Psoas muscle (tissue), 8 donors: ENCODE results near the gene CYBA. TPM values are rescaled to one million over a fixed set of nuclear protein-coding genes. Genes with fewer than 3 reads are reported as not detected.
A peak's percentile ranks its signal among the peaks of the same experiment; 100 is the strongest.

ENCODE experiments used
- ATAC-seq, 4 donors: fragments of 200-7000 bp; cut with Tn5 transposase; one replicate each; pipeline ENCODE4 v1.9.1; 2020; ENCODE audit warnings: moderate library complexity in 3 of 4, mild to moderate bottlenecking in 2 of 4
- DNase-seq, 2 donors: peaks; one replicate each; pipeline ENCODE4 v3.0.0-alpha.2; 2020
- H3K27ac ChIP-seq: fragments of 200-600 bp; one replicate; pipeline ENCODE4 v1.8.0; 2022
- H3K27me3 ChIP-seq, 3 donors: fragments of 200-600 bp in 1 of 3; one replicate each; pipeline versions ENCODE4 v1.6.1 to v1.8.0; 2013 to 2022; ENCODE audit warnings: low read length in 2 of 3, mild to moderate bottlenecking in 2 of 3, moderate library complexity in 1 of 3; ENCODE audit not compliant: insufficient read depth in 3 of 3
- H3K36me3 ChIP-seq, 2 donors: fragments of 200-600 bp in 1 of 2; one replicate each; pipeline versions ENCODE4 v1.6.1 to v1.8.0; 2013 to 2022; ENCODE audit warnings: low read depth in 1 of 2, mild to moderate bottlenecking in 1 of 2, moderate library complexity in 1 of 2; ENCODE audit not compliant: insufficient read depth in 1 of 2
- H3K4me1 ChIP-seq: fragments of 200-600 bp; one replicate; pipeline ENCODE4 v1.8.0; 2022
- H3K4me3 ChIP-seq: fragments of 200-600 bp; one replicate; pipeline ENCODE4 v1.8.0; 2022; ENCODE audit warnings: mild to moderate bottlenecking
- H3K9me3 ChIP-seq: fragments of 200-600 bp; one replicate; pipeline ENCODE4 v1.8.0; 2022
- CTCF ChIP-seq: fragments of 200-600 bp; IDR thresholded peaks from one replicate; pipeline ENCODE4 v1.8.0; 2022; ENCODE audit warnings: antibody characterized with exemption
- WGBS, 3 donors: extraction: QIAGEN DNeasy Blood & Tissue Kit; methylation state at CpG; one replicate each; pipeline versions ENCODE4 v1.1.6 to v1.1.7; 2013; 5-methylcytosine and 5-hydroxymethylcytosine counted together
- intact Hi-C, 2 donors: fragments of 100-400 bp; cut with DNase I; formaldehyde crosslinking; loops; one replicate each; pipeline versions ENCODE4 v1.11.0 to v1.14.2; 2022
- polyA plus RNA-seq, 3 donors: library from polyadenylated mRNA; stranded (reverse); fragments of 200-250 nt; gene quantifications; one replicate each; pipeline ENCODE4 v1.2.3, GENCODE V29; 2013
- total RNA-seq, 4 donors: library from RNA; stranded (reverse); fragmentation: NEBNext Ultra II Directional in 2 of 4; extraction: Animal tissue kit (Norgen Biotek cat#: 25700) in 2 of 4; gene quantifications; one replicate each; pipeline versions ENCODE4 v1.2.1 to v1.2.4, GENCODE V29; 2021 to 2023
- donor health status: healthy with polysubstance abuse.
- donor health status: DM: no; HTN: no; CAD: no; lungs with moderate emphysema.
- donor health status: Bipolar disorder and iron deficiency.
- donor health status: healthy.
- donor health status: DM: yes; HTN: yes; CAD: no.
- donor health status: DM: no; HTN: no; CAD: no.
- donor health status: DM: no; HTN: no; CAD: no.
- donor health status: DM: yes; HTN: yes; CAD: no.

Gene CYBA
- total and polyA plus RNA-seq, 7 donors: 9.1 to 28.0 (median 19.4) TPM

GRCh38 chr16:88600539-88600896 lies 50.3 kb downstream of the CYBA start:
- H3K36me3 ChIP-seq: peaks cover 6 to 60% of the 10 kb centered on the region in 2 donors
- H3K27me3 ChIP-seq: no peaks in the 10 kb centered on the region
- H3K4me3 ChIP-seq: no peak overlapping the region
- WGBS, 3 donors: 89 to 96% (median 90%) methylated on average over 6 of the region's 6 CpGs
- H3K27ac ChIP-seq: no peak overlapping the region
- no peaks in the 10 kb centered on the region for H3K9me3 ChIP-seq
- intact Hi-C loops: no loop called here
- no peak for DNase-seq
- no peak for ATAC-seq
- no peaks in the 10 kb centered on the region for H3K4me1 ChIP-seq
- TF ChIP-seq CTCF: no peak

DNA sequence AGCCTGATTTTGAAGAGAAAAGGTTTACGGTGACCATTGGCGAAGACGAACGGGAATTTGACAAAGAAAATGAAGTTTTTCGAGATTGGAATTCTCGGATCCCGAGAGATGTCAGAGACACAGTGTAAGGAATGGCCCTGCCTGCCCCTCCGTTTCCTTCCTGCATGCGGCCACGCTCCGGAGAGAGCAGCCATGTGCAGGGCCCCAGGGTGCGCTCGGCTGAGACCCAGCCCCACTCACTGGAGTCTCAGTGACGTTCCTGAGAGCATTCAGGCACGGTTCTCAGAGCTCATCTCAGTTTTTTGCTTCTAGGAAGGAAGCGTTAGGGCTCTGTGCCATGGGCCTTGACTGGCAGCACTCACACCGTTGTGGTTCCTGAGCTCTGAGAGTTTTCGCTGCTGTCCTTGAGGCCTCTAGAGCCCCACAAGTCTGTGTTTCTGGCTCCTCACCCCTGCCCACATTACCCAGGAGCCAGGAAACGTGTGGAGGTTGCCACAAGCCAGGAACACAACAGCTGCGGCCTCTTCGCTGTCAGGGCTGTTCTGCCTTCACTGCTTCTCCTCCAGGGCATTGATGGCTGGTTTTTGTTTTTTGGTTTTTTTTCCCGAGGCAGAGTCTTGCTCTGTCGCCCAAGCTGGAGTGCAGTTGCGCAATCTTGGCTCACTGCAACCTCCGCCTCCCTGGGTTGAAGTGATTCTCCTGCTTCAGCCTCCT lies 50.9 kb downstream of the CYBA start:
- H3K27me3 ChIP-seq: no peaks in the 10 kb centered on the region
- H3K27ac ChIP-seq: peak overlapping the region; percentile 11
- ATAC-seq: no peak
- no peak overlapping the region for H3K4me3 ChIP-seq
- 71 to 76% (median 71%) methylated on average over 25 of the region's 25 CpGs for WGBS, 3 donors
- DNase-seq: no peak
- TF ChIP-seq CTCF: no peak
- no peaks in the 10 kb centered on the region for H3K9me3 ChIP-seq
- H3K4me1 ChIP-seq: no peaks in the 10 kb centered on the region
- H3K36me3 ChIP-seq: peaks cover 6 to 55% of the 10 kb centered on the region in 2 donors
- intact Hi-C loops: no loop called here

GRCh38 chr16:88599092-88599733 lies 51.6 kb downstream of the CYBA start:
- Histone ChIP-seq H3K4me3 (no peak overlapping the region), H3K36me3 (peaks cover 6 to 49% of the 10 kb centered on the region in 2 donors), H3K4me1 (no peaks in the 10 kb centered on the region), H3K27me3 (no peaks in the 10 kb centered on the region), H3K27ac (peak overlapping the region; percentile 38), H3K9me3 (no peaks in the 10 kb centered on the region)
- DNase-seq (peak; percentile 79 to 87), ATAC-seq (peak; percentile 23 to 71 (median 64))
- TF ChIP-seq CTCF: no peak
- intact Hi-C loops: no loop called here
- 60 to 65% (median 65%) methylated on average over 14 of the region's 14 CpGs for WGBS, 3 donors

- Histone ChIP-seq H3K4me1 (no peaks in the 10 kb centered on the region), H3K27ac (no peak overlapping the region), H3K27me3 (no peaks in the 10 kb centered on the region), H3K36me3 (peaks cover 6 to 51% of the 10 kb centered on the region in 2 donors), H3K9me3 (no peaks in the 10 kb centered on the region), H3K4me3 (no peak overlapping the region)
- DNase-seq (no peak), ATAC-seq (peak in 1 of 4 donors; percentile 51)
- no peak for TF ChIP-seq CTCF
- 77 to 80% (median 78%) methylated on average over 21 of the region's 21 CpGs for WGBS, 3 donors
- intact Hi-C loops: no loop called here
Observed at GRCh38 chr16:88597856-88598491, 52.9 kb downstream of the CYBA start.
